Endothelial cell of umbilical vein (primary cell): Measurements from ENCODE around the gene SLC12A8. TPM values are rescaled to one million over a fixed set of nuclear protein-coding genes. Genes with fewer than 3 reads are reported as not detected.

Experiments used
- BruUV-seq: library from RNA; stranded (reverse); fragments of 400-500 nt; replicated peaks from 2 replicates; lab custom pipeline; 2021; lab: Mats Ljungman, UMichigan
- CTCF ChIA-PET: fragments of 300-600, 350-600 bp; sonication (Branson Sonifier 250); formaldehyde crosslinking; loops from one replicate; lab custom pipeline; 2021; ENCODE audit warnings: antibody characterized with exemption, inconsistent platforms; lab: Charles Lee
- POLR2A ChIA-PET: fragments of 300-600, 350-600 bp; sonication (Branson Sonifier 250); formaldehyde crosslinking; loops from one replicate; lab custom pipeline; 2021; ENCODE audit warnings: antibody characterized with exemption, inconsistent platforms; lab: Charles Lee
- DNase-seq: peaks from one replicate; pipeline ENCODE4 v3.0.0-alpha.2; 2011; ENCODE audit warnings: low read depth, low spot score
- FAIRE-seq: peaks from 2 replicates; lab custom pipeline; 2011; peaks lifted over from hg19 to GRCh38; lab: Jason Lieb, UNC
- H2AFZ ChIP-seq: 2 replicates; pipeline ENCODE4 v1.6.0; 2012; ENCODE audit warnings: low read depth, low read length, control low read depth, inconsistent platforms
- H3K27ac ChIP-seq: 2 replicates; pipeline ENCODE4 v1.5.1; 2011; ENCODE audit warnings: low read depth, mild to moderate bottlenecking, control low read depth, low read length, moderate library complexity; ENCODE audit not compliant: insufficient read depth
- H3K27me3 ChIP-seq, 2 experiments: 2 replicates each; pipeline versions ENCODE4 v1.6.0 to v1.6.1; 2011; ENCODE audit warnings: low read length in 2 of 2, mixed read lengths in 1 of 2; ENCODE audit not compliant: control insufficient read depth in 2 of 2, insufficient read depth in 2 of 2
- H3K36me3 ChIP-seq, 2 experiments: 2 replicates in 1 of 2; 3 replicates in 1 of 2; pipeline ENCODE4 v1.5.1; 2011; ENCODE audit warnings: low read length in 2 of 2, mild to moderate bottlenecking in 1 of 2, moderate library complexity in 1 of 2; ENCODE audit not compliant: control insufficient read depth in 2 of 2, insufficient read depth in 2 of 2; ENCODE audit errors: extremely low read depth in 1 of 2
- H3K4me1 ChIP-seq: 3 replicates; pipeline ENCODE4 v1.5.1; 2011; ENCODE audit warnings: mild to moderate bottlenecking, low read length; ENCODE audit not compliant: control insufficient read depth, insufficient read depth; ENCODE audit errors: extremely low read depth
- H3K4me2 ChIP-seq: 2 replicates; pipeline ENCODE4 v1.6.1; 2011; ENCODE audit warnings: low read length, control low read depth, mixed read lengths; ENCODE audit not compliant: insufficient read depth
- H3K4me3 ChIP-seq, 3 experiments: fragments of 200-600 bp in 1 of 3; sonication (generic), shearing (Covaris generic) in 1 of 3; replicated peaks in 1 of 3; 2 replicates each; pipeline ENCODE4 v1.5.1; 2011 to 2016; ENCODE audit warnings: control low read depth in 3 of 3, low read length in 3 of 3, mild to moderate bottlenecking in 2 of 3, inconsistent platforms in 1 of 3, low read depth in 1 of 3, moderate library complexity in 1 of 3; ENCODE audit not compliant: insufficient read depth in 1 of 3
- H3K79me2 ChIP-seq: 2 replicates; pipeline ENCODE4 v1.6.0; 2012; ENCODE audit warnings: low read length, inconsistent platforms; ENCODE audit not compliant: control insufficient read depth, insufficient read depth
- H3K9ac ChIP-seq: replicated peaks from 2 replicates; pipeline ENCODE3; 2011; ENCODE audit warnings: low read length, control low read depth; ENCODE audit not compliant: insufficient read depth; ENCODE audit errors: extremely low read depth
- H3K9me1 ChIP-seq: replicated peaks from 3 replicates; pipeline ENCODE4 v1.6.0; 2011; ENCODE audit warnings: mild to moderate bottlenecking, low read length; ENCODE audit not compliant: control insufficient read depth, insufficient read depth; ENCODE audit errors: extremely low read depth
- H3K9me3 ChIP-seq: replicated peaks from 2 replicates; pipeline ENCODE4 v1.5.1; 2012; ENCODE audit warnings: low read length, inconsistent platforms; ENCODE audit not compliant: control insufficient read depth, insufficient read depth
- H4K20me1 ChIP-seq: replicated peaks from 2 replicates; pipeline ENCODE3; 2011; ENCODE audit warnings: mild to moderate bottlenecking, low read length; ENCODE audit not compliant: control insufficient read depth, insufficient read depth; ENCODE audit errors: extremely low read depth
- CTCF ChIP-seq, 2 donors: IDR thresholded peaks; 1 replicate in 1 of 2; 2 replicates in 1 of 2; pipeline ENCODE4 v1.5.1; 2011; ENCODE audit warnings: low read length in 2 of 2, mild to moderate bottlenecking in 2 of 2, moderate library complexity in 2 of 2, control low read depth in 1 of 2, inconsistent platforms in 1 of 2, low read depth in 1 of 2; ENCODE audit not compliant: insufficient read depth in 1 of 2; ENCODE audit errors: extremely low read depth in 1 of 2
- EZH2 ChIP-seq: IDR thresholded peaks from 2 replicates; pipeline ENCODE4 v1.6.1; 2012; ENCODE audit warnings: borderline replicate concordance, low read depth, mild to moderate bottlenecking, moderate library complexity, low read length, inconsistent platforms; ENCODE audit not compliant: severe bottlenecking
- FOS ChIP-seq: IDR thresholded peaks from 2 replicates; pipeline ENCODE4 v1.6.1; 2011; ENCODE audit warnings: mild to moderate bottlenecking, low read length, moderate library complexity, borderline replicate concordance; ENCODE audit not compliant: insufficient read depth
- GATA2 ChIP-seq: IDR thresholded peaks from 2 replicates; pipeline ENCODE4 v1.7.0; 2011; ENCODE audit warnings: low read depth, mild to moderate bottlenecking, moderate library complexity, mixed read lengths, low read length; ENCODE audit not compliant: insufficient read length, insufficient read depth
- JUN ChIP-seq: IDR thresholded peaks from 2 replicates; pipeline ENCODE4 v1.6.1; 2011; ENCODE audit warnings: borderline replicate concordance, low read depth; ENCODE audit not compliant: insufficient read length, insufficient read depth
- MAX ChIP-seq: IDR thresholded peaks from 2 replicates; pipeline ENCODE4 v1.6.1; 2011; ENCODE audit not compliant: insufficient read depth, insufficient read length
- MYC ChIP-seq: IDR thresholded peaks from one replicate; pipeline ENCODE4 v1.6.1; 2011; ENCODE audit warnings: mild to moderate bottlenecking, low read depth, low read length
- POLR2A ChIP-seq: IDR thresholded peaks from 2 replicates; pipeline ENCODE4 v1.6.1; 2012; ENCODE audit warnings: low read depth, mild to moderate bottlenecking, control low read depth, low read length
- POLR2AphosphoS5 ChIP-seq: IDR thresholded peaks from 2 replicates; pipeline ENCODE4 v1.6.1; 2012; ENCODE audit warnings: low read depth, mild to moderate bottlenecking, control low read depth, low read length, moderate library complexity; ENCODE audit not compliant: insufficient read depth
- dilution Hi-C: fragments of 300-500 bp; cut with MboI; formaldehyde crosslinking; loops from one replicate; pipeline ENCODE4 v1.15.0; 2019; ENCODE audit warnings: low sequenced_read_pairs; ENCODE audit not compliant: extremely low pct_ligation_motif_present
- intact Hi-C: fragments of 100-400 bp; cut with micrococcal nuclease; formaldehyde crosslinking; loops from one replicate; pipeline ENCODE4 v1.10.0; 2022
- polyA plus RNA-seq, 4 experiments: library from polyadenylated mRNA; depleted of rRNA in 3 of 4; stranded (reverse) in 3 of 4; unstranded in 1 of 4; fragments of >200 nt; gene quantifications; 2 replicates each; pipeline versions ENCODE4 v1.2.1 to v1.2.3, GENCODE V29; 2011 to 2012; ENCODE audit warnings: missing spikeins in 1 of 4
- total RNA-seq: library from RNA; stranded (reverse); gene quantifications from 2 replicates; pipeline ENCODE4 v1.2.3, GENCODE V29; 2021

The SLC12A8 gene
- total and polyA plus RNA-seq, 2 donors (not counting 3 experiments of a cell fraction or from before 2014, with no cell fraction given) = 0.86 to 0.90 TPM

GRCh38 chr3:125219261-125219701 is 6.7 kb upstream of the SLC12A8 start:
- CTCF ChIA-PET = interaction anchor here (1.3 to 2.4 kb wide), 2 partner anchors 13 to 17 kb away, joined by 3 to 6 read pairs; no protein-coding TSS in a partner anchor
- Histone ChIP-seq H3K36me3 (no peaks in the 10 kb centered on the region), H3K9ac (no peak overlapping the region), H3K27me3 (no peaks in the 10 kb centered on the region), H3K9me1 (no peaks in the 10 kb centered on the region), H3K4me2 (no peak overlapping the region), H3K79me2 (no peaks in the 10 kb centered on the region), H3K4me1 (no peaks in the 10 kb centered on the region), H2AFZ (no peak overlapping the region), H4K20me1 (no peaks in the 10 kb centered on the region), H3K27ac (no peak overlapping the region), H3K4me3 (no peak overlapping the region), H3K9me3 (no peaks in the 10 kb centered on the region)
- intact Hi-C loops (loop anchor here (5.0 to 10.0 kb wide), 2 partner anchors 218 to 366 kb away; no protein-coding TSS in a partner anchor), dilution Hi-C loops (no loop called here)
- TF ChIP-seq JUN (no peak), EZH2 (no peak), FOS (no peak), GATA2 (no peak), POLR2A (no peak), POLR2AphosphoS5 (no peak), MAX (no peak), MYC (no peak), CTCF (IDR thresholded peaks at IDR 0.05; ENCODE audit: extremely low read depth in 1 of 2, insufficient read depth in 1 of 2, low read depth in 1 of 2, low read length in 2 of 2) (no peak)
- BruUV-seq = no TSS peak
- DNase-seq = no peak
- FAIRE-seq = no peak
- POLR2A ChIA-PET = no interaction called here
